B cell (primary cell): ENCODE results near the gene EXOSC2. TPM values are rescaled to one million over a fixed set of nuclear protein-coding genes. Genes with fewer than 3 reads are reported as not detected.

ENCODE experiments used
- ATAC-seq: fragments of 200-7000 bp; cut with Tn5 transposase; one replicate; pipeline ENCODE4 v1.10.0; 2021; ENCODE audit warnings: low read depth, mild to moderate bottlenecking, moderate number of reproducible peaks, moderate library complexity
- CTCF ChIA-PET: fragments of 350-600 bp; sonication (Branson Sonifier 250); formaldehyde crosslinking; loops from one replicate; lab custom pipeline; 2021; ENCODE audit warnings: antibody characterized with exemption, inconsistent platforms; lab: Charles Lee
- POLR2A ChIA-PET: fragments of 350-600 bp; sonication (Branson Sonifier 250); formaldehyde crosslinking; loops from one replicate; lab custom pipeline; 2021; ENCODE audit warnings: antibody characterized with exemption; lab: Charles Lee
- DNase-seq: peaks from one replicate; pipeline ENCODE4 v3.0.0; 2013
- H2AFZ ChIP-seq: 2 replicates; pipeline ENCODE4 v1.6.1; 2012; ENCODE audit warnings: mild to moderate bottlenecking, low read depth, low read length; ENCODE audit not compliant: insufficient read depth, poor library complexity, severe bottlenecking
- H3K27ac ChIP-seq, 2 donors: 1 replicate in 1 of 2; 2 replicates in 1 of 2; pipeline ENCODE4 v1.5.1; 2012 to 2013; ENCODE audit warnings: low read length in 2 of 2, mild to moderate bottlenecking in 2 of 2, moderate library complexity in 1 of 2
- H3K27me3 ChIP-seq, 4 experiments: fragments of 200-600 bp in 1 of 4; sonication (generic) in 1 of 4; replicated peaks in 1 of 4; 1 replicate in 2 of 4; 2 replicates in 2 of 4; pipeline versions ENCODE4 v1.6.1 to v1.7.0; 2013 to 2016; ENCODE audit warnings: low read length in 3 of 4, mild to moderate bottlenecking in 2 of 4, mixed read lengths in 1 of 4, moderate library complexity in 1 of 4; ENCODE audit not compliant: insufficient read depth in 4 of 4, control insufficient read depth in 3 of 4; ENCODE audit errors: control extremely low read depth in 1 of 4
- H3K36me3 ChIP-seq, 2 experiments: replicated peaks in 1 of 2; 1 replicate in 1 of 2; 2 replicates in 1 of 2; pipeline versions ENCODE4 v1.6.1 to v1.7.1; 2013; ENCODE audit warnings: low read length in 1 of 2; ENCODE audit not compliant: insufficient read depth in 2 of 2, control insufficient read depth in 1 of 2; ENCODE audit errors: control extremely low read depth in 1 of 2, extremely low read depth in 1 of 2
- H3K4me1 ChIP-seq, 2 donors: fragments of 200-600 bp in 1 of 2; sonication (generic) in 1 of 2; 1 replicate in 1 of 2; 2 replicates in 1 of 2; pipeline versions ENCODE4 v1.5.1 to v1.6.1; 2013 to 2017; ENCODE audit warnings: low read length in 2 of 2; ENCODE audit not compliant: control insufficient read depth in 2 of 2, insufficient read depth in 2 of 2
- H3K4me2 ChIP-seq: replicated peaks from 2 replicates; pipeline ENCODE3; 2012; ENCODE audit warnings: mild to moderate bottlenecking, low read depth, low read length; ENCODE audit not compliant: poor library complexity, severe bottlenecking
- H3K4me3 ChIP-seq, 5 experiments: fragments of 200-600 bp in 1 of 5; sonication (generic) in 1 of 5; 1 replicate in 3 of 5; 2 replicates in 2 of 5; pipeline versions ENCODE4 v1.5.1 to v1.7.0; 2011 to 2016; ENCODE audit warnings: low read length in 4 of 5, mild to moderate bottlenecking in 4 of 5, low read depth in 2 of 5, control low read depth in 1 of 5, moderate library complexity in 1 of 5; ENCODE audit not compliant: insufficient read depth in 1 of 5; ENCODE audit errors: control extremely low read depth in 1 of 5, extremely low read depth in 1 of 5
- H3K79me2 ChIP-seq: fragments of 200-600 bp; sonication (generic); one replicate; pipeline ENCODE4 v1.6.0; 2016; ENCODE audit warnings: low read length; ENCODE audit not compliant: control insufficient read depth, insufficient read depth
- H3K9ac ChIP-seq: fragments of 200-600 bp; sonication (generic); 2 replicates; pipeline ENCODE4 v1.6.1; 2017; ENCODE audit warnings: mild to moderate bottlenecking, low read length, moderate library complexity
- H3K9me3 ChIP-seq, 3 donors: one replicate each; pipeline versions ENCODE4 v1.6.1 to v1.7.1; 2013; ENCODE audit warnings: low read length in 2 of 3; ENCODE audit not compliant: control insufficient read depth in 2 of 3, insufficient read depth in 1 of 3; ENCODE audit errors: control extremely low read depth in 1 of 3
- H4K20me1 ChIP-seq: 2 replicates; pipeline ENCODE4 v1.6.0; 2012; ENCODE audit warnings: mild to moderate bottlenecking, low read length; ENCODE audit not compliant: insufficient read depth, control insufficient read depth, poor library complexity, severe bottlenecking
- H3K27ac Mint-ChIP-seq: one replicate; pipeline ENCODE4 v1.8.0; 2021; ENCODE audit warnings: mixed read lengths
- H3K27me3 Mint-ChIP-seq: one replicate; pipeline ENCODE4 v1.8.0; 2021; ENCODE audit warnings: mixed read lengths
- H3K4me1 Mint-ChIP-seq: one replicate; pipeline ENCODE4 v1.8.0; 2021; ENCODE audit warnings: mixed read lengths
- H3K4me3 Mint-ChIP-seq: one replicate; pipeline ENCODE4 v1.8.0; 2021; ENCODE audit warnings: mixed read lengths
- H3K9me3 Mint-ChIP-seq: one replicate; pipeline ENCODE4 v1.8.0; 2022; ENCODE audit warnings: mixed read lengths; ENCODE audit not compliant: insufficient read depth
- EZH2 ChIP-seq: IDR thresholded peaks from 2 replicates; pipeline ENCODE4 v1.6.1; 2012; ENCODE audit warnings: borderline replicate concordance, low read depth, mild to moderate bottlenecking, moderate library complexity, low read length; ENCODE audit not compliant: insufficient read depth, poor library complexity, severe bottlenecking
- WGBS: methylation state at CpG from one replicate; pipeline ENCODE4 v1.1.5; 2013; ENCODE audit warnings: missing lambda C conversion rate; ENCODE audit not compliant: insufficient coverage; 5-methylcytosine and 5-hydroxymethylcytosine counted together
- intact Hi-C: fragments of 100-400 bp; cut with micrococcal nuclease; formaldehyde crosslinking; loops from one replicate; pipeline ENCODE4 v1.10.0; 2022
- polyA plus RNA-seq: library from polyadenylated mRNA; depleted of rRNA; stranded (reverse); fragments of >200 nt; gene quantifications from 2 replicates; pipeline ENCODE4 v1.2.3, GENCODE V29; 2012
- total RNA-seq, 2 donors: library from RNA; stranded (reverse); fragments of 120-200 nt in 1 of 2; gene quantifications; 1 replicate in 1 of 2; 2 replicates in 1 of 2; pipeline versions ENCODE4 v1.2.3 to v1.2.4, GENCODE V29; 2013 to 2022
- TF ChIP-seq, protein P1 (sequence below): fragments of 200-600 bp; IDR thresholded peaks from one replicate; pipeline ENCODE4 v1.8.0; 2022; ENCODE audit warnings: antibody characterized with exemption, mild to moderate bottlenecking

The EXOSC2 gene
- total and polyA plus RNA-seq, 2 donors (not counting 1 experiment from before 2014, with no cell fraction given) = 31.5 to 53.3 TPM

DNA sequence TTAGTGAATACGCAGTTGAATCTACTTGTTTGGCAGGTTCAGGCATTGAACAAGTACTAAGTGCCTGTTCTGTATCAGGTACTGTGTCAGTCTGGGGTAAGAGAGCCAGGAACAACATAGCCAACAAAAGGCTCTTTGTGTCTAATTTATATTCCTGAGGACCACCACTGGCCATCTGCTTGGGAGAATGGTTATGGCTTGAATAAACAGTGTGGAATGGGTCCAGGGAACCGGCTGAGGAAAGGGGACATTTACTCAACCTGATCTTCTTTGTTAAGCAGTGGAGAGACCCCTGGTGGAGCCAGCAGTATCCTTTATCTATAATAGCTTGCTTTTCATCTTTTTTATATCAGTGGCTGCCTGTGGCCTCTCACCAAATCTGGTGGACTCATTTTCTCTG, 38.6 kb downstream of the EXOSC2 start:
- peaks cover 10% of the 10 kb centered on the region for H3K4me1 Mint-ChIP-seq
- intact Hi-C loops = no loop called here
- Histone ChIP-seq H3K27ac (no peak overlapping the region), H3K9ac (no peak overlapping the region), H3K4me2 (no peak overlapping the region), H3K79me2 (peaks cover 28% of the 10 kb centered on the region), H3K36me3 (no peaks in the 10 kb centered on the region), H3K4me3 (no peak overlapping the region), H2AFZ (no peak overlapping the region), H4K20me1 (peaks cover 6% of the 10 kb centered on the region), H3K27me3 (no peaks in the 10 kb centered on the region), H3K4me1 (no peaks in the 10 kb centered on the region), H3K9me3 (no peaks in the 10 kb centered on the region)
- no peak for TF ChIP-seq EZH2
- TF ChIP-seq, protein P1, sequence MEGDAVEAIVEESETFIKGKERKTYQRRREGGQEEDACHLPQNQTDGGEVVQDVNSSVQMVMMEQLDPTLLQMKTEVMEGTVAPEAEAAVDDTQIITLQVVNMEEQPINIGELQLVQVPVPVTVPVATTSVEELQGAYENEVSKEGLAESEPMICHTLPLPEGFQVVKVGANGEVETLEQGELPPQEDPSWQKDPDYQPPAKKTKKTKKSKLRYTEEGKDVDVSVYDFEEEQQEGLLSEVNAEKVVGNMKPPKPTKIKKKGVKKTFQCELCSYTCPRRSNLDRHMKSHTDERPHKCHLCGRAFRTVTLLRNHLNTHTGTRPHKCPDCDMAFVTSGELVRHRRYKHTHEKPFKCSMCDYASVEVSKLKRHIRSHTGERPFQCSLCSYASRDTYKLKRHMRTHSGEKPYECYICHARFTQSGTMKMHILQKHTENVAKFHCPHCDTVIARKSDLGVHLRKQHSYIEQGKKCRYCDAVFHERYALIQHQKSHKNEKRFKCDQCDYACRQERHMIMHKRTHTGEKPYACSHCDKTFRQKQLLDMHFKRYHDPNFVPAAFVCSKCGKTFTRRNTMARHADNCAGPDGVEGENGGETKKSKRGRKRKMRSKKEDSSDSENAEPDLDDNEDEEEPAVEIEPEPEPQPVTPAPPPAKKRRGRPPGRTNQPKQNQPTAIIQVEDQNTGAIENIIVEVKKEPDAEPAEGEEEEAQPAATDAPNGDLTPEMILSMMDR = no peak
- H3K4me3 Mint-ChIP-seq = no peak overlapping the region
- H3K9me3 Mint-ChIP-seq = no peaks in the 10 kb centered on the region
- H3K27me3 Mint-ChIP-seq = no peaks in the 10 kb centered on the region
- ChIA-PET POLR2A (no interaction called here), CTCF (interaction anchor here (1.1 to 1.3 kb wide), 2 partner anchors 23 to 25 kb away, joined by 4 to 5 read pairs; no protein-coding TSS in a partner anchor)
- WGBS = no CpG with 5 or more reads among the region's 2 CpGs
- DNase-seq (no peak), ATAC-seq (no peak)
- no peak overlapping the region for H3K27ac Mint-ChIP-seq

DNA sequence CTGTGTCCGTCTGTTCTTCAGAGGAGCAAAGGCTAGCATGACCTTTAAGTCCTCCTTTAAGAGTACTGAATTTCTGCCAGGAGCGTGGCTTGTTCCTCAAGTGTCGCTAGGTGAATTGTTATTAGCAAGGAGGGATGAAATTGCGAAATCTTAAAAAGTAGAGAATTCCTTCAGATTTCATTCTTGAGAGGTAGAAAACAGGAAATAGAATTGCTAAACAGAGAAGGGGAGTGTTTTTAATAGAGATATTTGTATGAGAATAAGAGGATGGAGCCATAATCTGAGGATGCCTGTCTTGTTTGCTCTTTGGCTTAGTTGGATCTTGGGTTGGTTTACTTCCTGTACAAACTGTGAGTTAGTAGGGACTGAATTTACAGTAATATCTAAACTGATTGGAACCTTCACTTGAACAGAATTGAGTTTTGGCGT, 39.2 kb downstream of the EXOSC2 start:
- Histone ChIP-seq H3K4me3 (no peak overlapping the region), H3K9ac (no peak overlapping the region), H3K27me3 (no peaks in the 10 kb centered on the region), H3K4me2 (no peak overlapping the region), H3K9me3 (no peaks in the 10 kb centered on the region), H3K4me1 (no peaks in the 10 kb centered on the region), H4K20me1 (peaks cover 13% of the 10 kb centered on the region), H3K79me2 (peaks cover 34% of the 10 kb centered on the region), H3K27ac (no peak overlapping the region), H2AFZ (no peak overlapping the region), H3K36me3 (no peaks in the 10 kb centered on the region)
- no peak for TF ChIP-seq EZH2
- TF ChIP-seq, protein P1 = no peak
- WGBS = 100% methylated on average over 1 of the region's 5 CpGs
- Mint-ChIP-seq H3K27me3 (no peaks in the 10 kb centered on the region), H3K27ac (no peak overlapping the region), H3K9me3 (no peaks in the 10 kb centered on the region), H3K4me3 (no peak overlapping the region), H3K4me1 (peaks cover 10% of the 10 kb centered on the region)
- intact Hi-C loops = no loop called here
- ATAC-seq (no peak), DNase-seq (no peak)
- POLR2A ChIA-PET = no interaction called here
- CTCF ChIA-PET = interaction anchor here (1.1 to 1.3 kb wide), 2 partner anchors 24 to 26 kb away, joined by 4 to 5 read pairs; no protein-coding TSS in a partner anchor
